CD4-positive, alpha-beta T cell treated with Interleukin-17A for 1 hour (primary cell): ENCODE results near the gene SMIM21.

ENCODE experiments used
- DNase-seq: peaks from one replicate; pipeline ENCODE4 v3.0.0-alpha.2; 2020

Gene SMIM21

GRCh38 chr18:75374466-75374865, 53.0 kb downstream of the SMIM21 start:
- DNase-seq: no peak

- DNase-seq: no peak
Observed at GRCh38 chr18:75369026-75369721, 58.3 kb downstream of the SMIM21 start.

GRCh38 chr18:75365837-75366236, 61.7 kb downstream of the SMIM21 start:
- peak; percentile 7 for DNase-seq

- DNase-seq: no peak
Observed at GRCh38 chr18:75365254-75365629, 62.3 kb downstream of the SMIM21 start.

GRCh38 chr18:75364512-75365253, 62.8 kb downstream of the SMIM21 start:
- no peak for DNase-seq

GRCh38 chr18:75363446-75364225, 63.9 kb downstream of the SMIM21 start:
- no peak for DNase-seq

- DNase-seq: no peak
Observed at GRCh38 chr18:75362435-75362834, 65.1 kb downstream of the SMIM21 start.

GRCh38 chr18:75360941-75361340, 66.6 kb downstream of the SMIM21 start:
- DNase-seq: no peak

- DNase-seq: no peak
Observed at GRCh38 chr18:75360215-75360614, 67.3 kb downstream of the SMIM21 start.
